Endothelial cell (in vitro differentiated cells): Measurements from ENCODE around the gene TMEM150A. TPM values are rescaled to one million over a fixed set of nuclear protein-coding genes. Genes with fewer than 3 reads are reported as not detected.
"Not testable (repeated sequence)": the region's sequence is repeated elsewhere in the genome, so short reads cannot be mapped to it uniquely, and the experiment has no call there.

Experiments used
- DNase-seq: peaks from one replicate; pipeline ENCODE4 v3.0.0; 2021; ENCODE audit warnings: low spot score
- H3K27ac Mint-ChIP-seq: one replicate; pipeline ENCODE4 v1.8.0; 2021; ENCODE audit warnings: mixed read lengths, inconsistent platforms; ENCODE audit not compliant: unreplicated experiment
- H3K27me3 Mint-ChIP-seq: one replicate; pipeline ENCODE4 v1.8.0; 2021; ENCODE audit warnings: mild to moderate bottlenecking, moderate library complexity, mixed read lengths, inconsistent platforms; ENCODE audit not compliant: unreplicated experiment
- H3K36me3 Mint-ChIP-seq: one replicate; pipeline ENCODE4 v1.8.0; 2021; ENCODE audit warnings: mild to moderate bottlenecking, low read depth, mixed read lengths, inconsistent platforms; ENCODE audit not compliant: unreplicated experiment
- H3K4me1 Mint-ChIP-seq: one replicate; pipeline ENCODE4 v1.8.0; 2021; ENCODE audit warnings: mild to moderate bottlenecking, mixed read lengths, inconsistent platforms; ENCODE audit not compliant: unreplicated experiment
- H3K4me3 Mint-ChIP-seq: one replicate; pipeline ENCODE4 v1.8.0; 2021; ENCODE audit warnings: mild to moderate bottlenecking, mixed read lengths, inconsistent platforms; ENCODE audit not compliant: unreplicated experiment
- H3K9me3 Mint-ChIP-seq: one replicate; pipeline ENCODE4 v1.8.0; 2021; ENCODE audit warnings: mixed read lengths, inconsistent platforms; ENCODE audit not compliant: unreplicated experiment
- total RNA-seq: library from RNA; stranded (reverse); fragmentation: NEBNext Ultra II Directional; extraction: Animal tissue kit (Norgen Biotek cat#: 25700); gene quantifications from one replicate; pipeline ENCODE4 v1.2.1, GENCODE V29; 2021; ENCODE audit not compliant: unreplicated experiment
- TF ChIP-seq, protein P1 (sequence below): fragments of 200-600 bp; sonication (generic); IDR thresholded peaks from one replicate; pipeline ENCODE4 v1.5.0; 2021; ENCODE audit warnings: antibody characterized with exemption; ENCODE audit not compliant: unreplicated experiment

TMEM150A gene
- total RNA-seq, 1 donor from 2014 or later = 42.4 TPM

DNA sequence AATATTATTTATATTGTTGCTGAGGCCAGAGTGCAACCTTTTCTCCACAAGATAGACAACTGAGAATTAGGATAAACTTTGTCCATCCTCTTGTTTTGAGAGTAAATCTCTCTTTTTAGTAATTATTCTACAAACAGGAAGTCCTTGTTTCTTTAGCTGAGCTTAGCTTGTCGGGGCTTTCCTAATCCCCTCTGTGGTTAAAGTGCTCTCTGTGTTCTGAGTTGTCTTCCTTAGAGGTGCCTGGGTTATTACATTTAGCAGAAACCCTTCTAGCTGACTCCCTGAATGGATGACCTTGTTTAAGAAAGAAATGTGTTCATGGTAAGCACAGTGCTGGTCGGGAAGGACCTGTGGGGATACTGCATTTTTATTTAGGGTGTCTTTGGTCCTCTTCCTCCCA is 26.2 kb upstream of the TMEM150A start:
- H3K27ac Mint-ChIP-seq = no peak overlapping the region
- H3K27me3 Mint-ChIP-seq = peaks cover 1% of the 10 kb centered on the region
- H3K9me3 Mint-ChIP-seq = no peaks in the 10 kb centered on the region
- H3K4me3 Mint-ChIP-seq = no peak overlapping the region
- TF ChIP-seq, protein P1, sequence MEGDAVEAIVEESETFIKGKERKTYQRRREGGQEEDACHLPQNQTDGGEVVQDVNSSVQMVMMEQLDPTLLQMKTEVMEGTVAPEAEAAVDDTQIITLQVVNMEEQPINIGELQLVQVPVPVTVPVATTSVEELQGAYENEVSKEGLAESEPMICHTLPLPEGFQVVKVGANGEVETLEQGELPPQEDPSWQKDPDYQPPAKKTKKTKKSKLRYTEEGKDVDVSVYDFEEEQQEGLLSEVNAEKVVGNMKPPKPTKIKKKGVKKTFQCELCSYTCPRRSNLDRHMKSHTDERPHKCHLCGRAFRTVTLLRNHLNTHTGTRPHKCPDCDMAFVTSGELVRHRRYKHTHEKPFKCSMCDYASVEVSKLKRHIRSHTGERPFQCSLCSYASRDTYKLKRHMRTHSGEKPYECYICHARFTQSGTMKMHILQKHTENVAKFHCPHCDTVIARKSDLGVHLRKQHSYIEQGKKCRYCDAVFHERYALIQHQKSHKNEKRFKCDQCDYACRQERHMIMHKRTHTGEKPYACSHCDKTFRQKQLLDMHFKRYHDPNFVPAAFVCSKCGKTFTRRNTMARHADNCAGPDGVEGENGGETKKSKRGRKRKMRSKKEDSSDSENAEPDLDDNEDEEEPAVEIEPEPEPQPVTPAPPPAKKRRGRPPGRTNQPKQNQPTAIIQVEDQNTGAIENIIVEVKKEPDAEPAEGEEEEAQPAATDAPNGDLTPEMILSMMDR = no peak
- H3K4me1 Mint-ChIP-seq = no peaks in the 10 kb centered on the region
- DNase-seq = no peak
- peaks cover 35% of the 10 kb centered on the region for H3K36me3 Mint-ChIP-seq

DNA sequence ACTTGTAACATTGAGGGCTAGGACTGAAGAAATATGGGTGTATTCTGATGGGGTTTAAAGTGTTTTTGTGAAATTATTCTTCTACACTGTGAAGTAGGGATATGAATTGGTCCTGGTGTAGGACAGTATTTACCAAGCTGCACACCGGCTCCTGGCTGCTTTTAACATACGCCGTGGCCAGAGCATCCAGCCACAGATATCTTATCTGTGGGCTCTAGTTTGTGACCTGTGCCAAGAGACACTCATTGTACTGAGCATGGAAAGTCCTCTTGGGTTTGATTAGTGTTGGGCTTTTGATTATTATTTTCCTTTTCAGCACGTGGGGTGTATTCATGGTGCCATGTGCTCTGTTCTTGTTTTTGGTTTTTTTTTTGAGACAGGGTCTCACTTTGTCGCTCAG is 21.5 kb upstream of the TMEM150A start:
- H3K4me3 Mint-ChIP-seq = peak overlapping the region; percentile 23
- H3K4me1 Mint-ChIP-seq = peaks cover 1% of the 10 kb centered on the region
- H3K27me3 Mint-ChIP-seq = peaks cover under 1% of the 10 kb centered on the region
- peaks cover 36% of the 10 kb centered on the region for H3K36me3 Mint-ChIP-seq
- no peaks in the 10 kb centered on the region for H3K9me3 Mint-ChIP-seq
- no peak overlapping the region for H3K27ac Mint-ChIP-seq
- TF ChIP-seq, protein P1 = no peak
- DNase-seq = no peak

DNA sequence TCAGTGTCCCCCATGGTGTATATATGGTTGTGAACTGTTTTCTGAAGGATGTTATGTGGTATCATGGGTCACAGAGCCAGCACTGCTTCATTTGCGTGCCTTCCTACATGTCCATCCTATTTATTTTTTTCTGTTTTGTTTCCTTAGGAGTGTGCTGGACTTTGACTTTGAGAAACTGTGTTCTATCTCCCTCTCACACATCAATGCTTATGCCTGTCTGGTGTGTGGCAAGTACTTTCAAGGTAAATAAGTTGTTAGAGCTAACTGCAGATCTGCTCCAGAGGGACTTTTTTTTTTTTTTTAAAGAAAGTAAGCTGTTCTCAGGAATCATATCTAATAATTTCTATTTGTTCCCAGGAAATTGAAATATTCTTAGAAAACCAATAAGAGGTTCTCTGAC is 18.8 kb upstream of the TMEM150A start:
- peaks cover 3% of the 10 kb centered on the region for H3K27me3 Mint-ChIP-seq
- no peak for DNase-seq
- peaks cover 7% of the 10 kb centered on the region for H3K4me1 Mint-ChIP-seq
- H3K9me3 Mint-ChIP-seq = no peaks in the 10 kb centered on the region
- H3K36me3 Mint-ChIP-seq = peaks cover 38% of the 10 kb centered on the region
- H3K4me3 Mint-ChIP-seq = no peak overlapping the region
- no peak overlapping the region for H3K27ac Mint-ChIP-seq
- TF ChIP-seq, protein P1 = no peak

DNA sequence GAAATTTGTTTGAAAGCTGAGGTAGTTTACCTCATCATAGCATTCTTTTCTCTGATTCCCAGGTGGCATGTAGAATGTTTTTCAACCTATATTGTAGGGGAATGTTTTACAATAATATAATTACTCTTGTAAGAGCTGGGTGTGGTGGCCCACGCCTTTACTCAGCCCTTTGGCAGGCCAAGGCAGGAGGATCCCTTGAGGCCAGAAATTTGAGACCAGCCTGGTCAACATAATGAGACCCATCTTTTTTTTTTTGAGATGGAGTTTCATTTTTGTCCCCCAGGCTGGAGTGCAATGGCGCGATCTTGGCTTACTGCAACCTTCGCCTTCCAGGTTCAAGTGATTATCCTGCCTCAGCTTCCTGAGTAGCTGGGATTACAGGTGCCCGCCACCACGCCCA is 17.1 kb upstream of the TMEM150A start:
- H3K27ac Mint-ChIP-seq = no peak overlapping the region
- peaks cover 7% of the 10 kb centered on the region for H3K4me1 Mint-ChIP-seq
- no peak overlapping the region for H3K4me3 Mint-ChIP-seq
- peaks cover 3% of the 10 kb centered on the region for H3K27me3 Mint-ChIP-seq
- TF ChIP-seq, protein P1 = no peak
- peaks cover 30% of the 10 kb centered on the region for H3K36me3 Mint-ChIP-seq
- H3K9me3 Mint-ChIP-seq = no peaks in the 10 kb centered on the region
- no peak for DNase-seq

DNA sequence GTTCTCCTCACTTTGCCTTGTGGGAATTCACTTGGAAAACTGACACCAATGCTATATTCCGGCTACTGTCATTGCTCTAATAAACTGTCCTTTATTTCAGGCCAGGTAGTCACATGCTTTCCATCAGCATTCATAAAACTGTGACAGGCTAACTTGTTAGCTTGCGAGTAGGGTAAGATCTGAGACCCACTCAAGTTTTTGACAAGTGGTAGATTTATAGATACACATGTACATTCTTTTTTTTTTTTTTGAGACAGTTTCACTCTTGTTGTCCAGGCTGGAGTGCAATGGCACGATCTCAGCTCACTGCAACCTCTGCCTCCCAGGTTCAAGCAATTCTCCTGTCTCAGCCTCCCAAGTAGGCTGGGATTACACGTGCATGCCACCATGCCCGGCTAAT is 15.2 kb upstream of the TMEM150A start:
- peaks cover 15% of the 10 kb centered on the region for H3K36me3 Mint-ChIP-seq
- DNase-seq, H3K9me3 Mint-ChIP-seq, H3K4me1 Mint-ChIP-seq: not testable (repeated sequence)
- peak overlapping the region; percentile 36 for H3K27ac Mint-ChIP-seq
- H3K27me3 Mint-ChIP-seq = peaks cover 11% of the 10 kb centered on the region
- peak overlapping the region; percentile 93 for H3K4me3 Mint-ChIP-seq

DNA sequence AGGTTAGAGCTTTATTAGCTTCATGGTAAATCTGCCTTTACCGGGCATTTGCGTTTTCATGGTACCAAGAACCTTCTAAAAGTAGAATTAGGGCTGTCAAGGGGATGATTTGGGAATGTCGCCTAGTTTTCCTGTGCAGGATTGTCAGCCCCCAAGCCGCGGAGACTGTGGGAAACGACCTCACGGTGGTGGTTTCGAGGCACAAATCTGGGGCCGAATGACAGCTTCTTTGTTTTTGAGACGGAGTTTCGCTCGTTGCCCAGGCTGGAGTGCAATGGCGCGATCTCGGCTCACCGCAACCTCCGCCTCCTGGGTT is 12.9 kb upstream of the TMEM150A start:
- Mint-ChIP-seq H3K27ac (no peak overlapping the region), H3K27me3 (peaks cover 12% of the 10 kb centered on the region), H3K9me3 (no peaks in the 10 kb centered on the region), H3K4me3 (peak overlapping the region; percentile 93), H3K4me1 (peaks cover 12% of the 10 kb centered on the region), H3K36me3 (peaks cover 9% of the 10 kb centered on the region)
- no peak for DNase-seq
- TF ChIP-seq, protein P1 = no peak

DNA sequence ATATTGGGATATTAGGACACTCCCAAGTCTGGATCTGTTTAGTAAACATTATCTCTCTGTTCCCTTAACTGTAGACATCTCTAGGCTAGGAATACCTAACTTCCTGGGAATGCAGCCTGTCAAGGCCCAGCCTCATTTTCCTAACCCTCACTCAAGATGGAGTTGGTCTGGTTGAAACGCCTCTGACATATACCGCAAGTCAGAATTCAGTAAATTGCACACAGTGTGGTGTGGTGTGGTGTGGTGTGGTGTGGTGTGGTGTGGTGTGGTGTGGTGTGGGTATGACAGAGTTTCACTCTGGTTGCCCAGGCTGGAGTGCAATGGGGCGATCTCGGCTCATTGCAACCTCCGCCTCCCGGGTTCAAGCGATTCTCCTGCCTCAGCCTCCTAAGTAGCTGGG is 12.3 kb upstream of the TMEM150A start:
- H3K9me3 Mint-ChIP-seq, DNase-seq, H3K27ac Mint-ChIP-seq: not testable (repeated sequence)
- H3K4me1 Mint-ChIP-seq = peaks cover 15% of the 10 kb centered on the region
- peak overlapping the region; percentile 47 for H3K4me3 Mint-ChIP-seq
- H3K27me3 Mint-ChIP-seq = peaks cover 12% of the 10 kb centered on the region
- H3K36me3 Mint-ChIP-seq = peaks cover 12% of the 10 kb centered on the region
